SU-DHL-6 (cell line): ENCODE results near the gene PPP1CA.

ENCODE experiments used
- EZH2phosphoT487 ChIP-seq: fragments of 200-600 bp; sonication (generic), shearing (Covaris generic); conservative IDR thresholded peaks from 2 replicates; pipeline ENCODE4 v1.6.1; 2018; ENCODE audit warnings: mild to moderate bottlenecking, antibody characterized with exemption, low read length, moderate library complexity, mixed read lengths
- TF ChIP-seq, protein P1 (sequence below): fragments of 200-600 bp; sonication (generic); IDR thresholded peaks from one replicate; pipeline ENCODE4 v1.5.1; 2017; ENCODE audit warnings: antibody characterized with exemption, mild to moderate bottlenecking, low read length, moderate library complexity; ENCODE audit not compliant: insufficient read depth, poor library complexity, severe bottlenecking

DNA sequence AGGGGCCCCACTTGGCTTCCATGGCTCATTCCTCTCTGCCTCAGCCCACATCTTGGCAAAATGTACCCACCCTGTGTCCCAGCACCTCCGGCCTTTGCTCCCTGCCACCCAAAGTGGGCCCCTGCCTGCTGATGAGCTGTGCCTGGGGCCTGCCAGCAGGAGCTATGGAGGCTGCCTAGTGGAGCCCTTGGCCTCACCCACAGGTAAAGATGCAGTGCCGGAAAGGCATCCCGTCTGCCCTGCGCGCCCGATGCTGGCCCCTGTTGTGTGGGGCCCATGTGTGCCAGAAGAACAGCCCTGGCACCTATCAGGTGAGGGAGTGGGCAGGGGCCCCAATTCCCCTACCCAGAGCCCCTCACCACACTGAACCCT lies 3.5 kb upstream of the PPP1CA start:
- TF ChIP-seq, protein P1, sequence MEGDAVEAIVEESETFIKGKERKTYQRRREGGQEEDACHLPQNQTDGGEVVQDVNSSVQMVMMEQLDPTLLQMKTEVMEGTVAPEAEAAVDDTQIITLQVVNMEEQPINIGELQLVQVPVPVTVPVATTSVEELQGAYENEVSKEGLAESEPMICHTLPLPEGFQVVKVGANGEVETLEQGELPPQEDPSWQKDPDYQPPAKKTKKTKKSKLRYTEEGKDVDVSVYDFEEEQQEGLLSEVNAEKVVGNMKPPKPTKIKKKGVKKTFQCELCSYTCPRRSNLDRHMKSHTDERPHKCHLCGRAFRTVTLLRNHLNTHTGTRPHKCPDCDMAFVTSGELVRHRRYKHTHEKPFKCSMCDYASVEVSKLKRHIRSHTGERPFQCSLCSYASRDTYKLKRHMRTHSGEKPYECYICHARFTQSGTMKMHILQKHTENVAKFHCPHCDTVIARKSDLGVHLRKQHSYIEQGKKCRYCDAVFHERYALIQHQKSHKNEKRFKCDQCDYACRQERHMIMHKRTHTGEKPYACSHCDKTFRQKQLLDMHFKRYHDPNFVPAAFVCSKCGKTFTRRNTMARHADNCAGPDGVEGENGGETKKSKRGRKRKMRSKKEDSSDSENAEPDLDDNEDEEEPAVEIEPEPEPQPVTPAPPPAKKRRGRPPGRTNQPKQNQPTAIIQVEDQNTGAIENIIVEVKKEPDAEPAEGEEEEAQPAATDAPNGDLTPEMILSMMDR = no peak
- no peak for TF ChIP-seq EZH2phosphoT487
